ENCODE measurements around the gene C2orf76. TPM values are rescaled to one million over a fixed set of nuclear protein-coding genes. Genes with fewer than 3 reads are reported as not detected.

The C2orf76 gene
- total RNA-seq, 4 donors from 2014 or later = 2.9 to 11.3 TPM; not detected in 2

GRCh38 chr2:119276864-119277263, 89.8 kb downstream of the C2orf76 start:
- intact Hi-C loops (cut with DNase I; ENCODE audit: low total_unique reads) = no loop called here
- 67 to 76% methylated on average over 8 of the region's 8 CpGs for WGBS, 2 donors (ENCODE audit: low coverage in 1 of 2)
- in situ Hi-C loops (cut with MboI; ENCODE audit: low pct_ligation_motif_present in 1 of 4, low pct_unique_long_range_greater_than_20kb in 1 of 4, low sequenced_read_pairs in 3 of 4) = loop anchor here in 3 of 4 donors (25.0 kb wide), 2 partner anchors 265 to 390 kb away; no protein-coding TSS in a partner anchor

GRCh38 chr2:119267604-119268003, 99.0 kb downstream of the C2orf76 start:
- Histone ChIP-seq H3K4me1 (peaks cover 0 to 7% (median 2%) of the 10 kb centered on the region in 4 donors), H3K4me3 (no peak overlapping the region), H3K27me3 (no peaks in the 10 kb centered on the region), H3K36me3 (no peaks in the 10 kb centered on the region), H3K9me3 (no peaks in the 10 kb centered on the region), H3K27ac (no peak overlapping the region)
- in situ Hi-C loops (cut with MboI; ENCODE audit: low pct_ligation_motif_present in 1 of 4, low pct_unique_long_range_greater_than_20kb in 1 of 4, low sequenced_read_pairs in 3 of 4) = no loop called here
- TF ChIP-seq POLR2AphosphoS5 (IDR thresholded peaks at IDR 0.05) = no peak
- no peak for TF ChIP-seq POLR2A (IDR thresholded peaks at IDR 0.05)
- no peak for TF ChIP-seq CTCF (IDR thresholded peaks at IDR 0.05)
- no peak for DNase-seq
- intact Hi-C loops (cut with DNase I; ENCODE audit: low total_unique reads) = no loop called here

More at GRCh38 chr2:119276864-119277263, 89.8 kb downstream of the C2orf76 start:
- Histone ChIP-seq H3K4me1 (no peaks in the 10 kb centered on the region), H3K9me3 (no peaks in the 10 kb centered on the region), H3K27ac (no peak overlapping the region), H3K36me3 (no peaks in the 10 kb centered on the region), H3K4me3 (no peak overlapping the region), H3K27me3 (no peaks in the 10 kb centered on the region)
- no peak for DNase-seq
- TF ChIP-seq EP300 (IDR thresholded peaks at IDR 0.05; ENCODE audit: low read depth) = no peak
- TF ChIP-seq CTCF (IDR thresholded peaks at IDR 0.05) = no peak
- no peak for TF ChIP-seq POLR2A (IDR thresholded peaks at IDR 0.05)
- TF ChIP-seq POLR2AphosphoS5 (IDR thresholded peaks at IDR 0.05) = no peak

GRCh38 chr2:119266091-119266589, 100.5 kb downstream of the C2orf76 start:
- Histone ChIP-seq H3K27me3 (no peaks in the 10 kb centered on the region), H3K4me3 (no peak overlapping the region), H3K27ac (no peak overlapping the region), H3K9me3 (no peaks in the 10 kb centered on the region), H3K36me3 (no peaks in the 10 kb centered on the region), H3K4me1 (peaks cover 0 to 7% (median 2%) of the 10 kb centered on the region in 4 donors)
- intact Hi-C loops (cut with DNase I; ENCODE audit: low total_unique reads) (no loop called here), in situ Hi-C loops (cut with MboI; ENCODE audit: low pct_ligation_motif_present in 1 of 4, low pct_unique_long_range_greater_than_20kb in 1 of 4, low sequenced_read_pairs in 3 of 4) (no loop called here)
- no peak for DNase-seq
- TF ChIP-seq EP300 (IDR thresholded peaks at IDR 0.05; ENCODE audit: low read depth) (no peak), POLR2AphosphoS5 (IDR thresholded peaks at IDR 0.05) (no peak), POLR2A (IDR thresholded peaks at IDR 0.05) (no peak), CTCF (IDR thresholded peaks at IDR 0.05) (no peak)
- 88 to 100% methylated on average over 4 to 8 of the region's 8 CpGs for WGBS, 2 donors (ENCODE audit: low coverage in 1 of 2)

- Histone ChIP-seq H3K4me1 (peaks cover 0 to 7% (median 2%) of the 10 kb centered on the region in 4 donors), H3K36me3 (no peaks in the 10 kb centered on the region), H3K27me3 (no peaks in the 10 kb centered on the region), H3K9me3 (no peaks in the 10 kb centered on the region), H3K4me3 (no peak overlapping the region), H3K27ac (no peak overlapping the region)
- in situ Hi-C loops (cut with MboI; ENCODE audit: low pct_ligation_motif_present in 1 of 4, low pct_unique_long_range_greater_than_20kb in 1 of 4, low sequenced_read_pairs in 3 of 4) (no loop called here), intact Hi-C loops (cut with DNase I; ENCODE audit: low total_unique reads) (no loop called here)
- TF ChIP-seq POLR2A (IDR thresholded peaks at IDR 0.05) (no peak), CTCF (IDR thresholded peaks at IDR 0.05) (no peak), POLR2AphosphoS5 (IDR thresholded peaks at IDR 0.05) (no peak), EP300 (IDR thresholded peaks at IDR 0.05; ENCODE audit: low read depth) (no peak)
- no peak for DNase-seq
- 85 to 92% methylated on average over 2 to 6 of the region's 6 CpGs for WGBS, 2 donors (ENCODE audit: low coverage in 1 of 2)
Measured at GRCh38 chr2:119265693-119266066, 101.0 kb downstream of the C2orf76 start.
